ENCODE measurements around the gene CES3. TPM values are rescaled to one million over a fixed set of nuclear protein-coding genes. Genes with fewer than 3 reads are reported as not detected.
A peak's percentile ranks its signal among the peaks of the same experiment; 100 is the strongest.

Gene CES3
- total RNA-seq, 6 experiments from 2014 or later: 19.1 to 82.4 (median 35.9) TPM

DNA sequence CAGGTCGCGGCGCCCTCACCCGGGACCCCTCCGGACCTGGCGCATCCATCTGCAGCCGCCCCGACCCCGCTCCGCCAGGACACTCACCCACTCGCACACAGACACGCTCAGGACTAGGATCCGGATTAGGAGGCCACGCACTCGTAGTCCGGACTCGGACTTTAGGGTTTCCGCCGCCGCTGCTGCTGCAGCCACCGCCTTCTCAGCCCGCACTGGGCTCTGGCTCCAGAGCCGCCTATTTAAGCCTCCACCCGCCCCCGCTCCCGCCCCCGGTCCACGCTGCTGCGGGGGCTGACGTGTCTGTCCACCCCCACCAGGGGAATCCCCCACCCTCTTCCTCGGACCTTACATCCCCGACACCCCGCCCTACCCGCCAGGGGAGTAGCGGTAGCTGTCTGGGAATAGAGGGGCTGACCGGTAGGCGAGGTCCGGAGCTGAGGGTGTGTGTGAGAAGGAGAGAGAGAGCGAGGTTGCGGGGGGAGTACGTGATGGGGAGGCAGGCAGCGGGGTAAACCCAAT lies 35.7 kb upstream of the CES3 start, which contains the start of gene RRAD:
RRAD (minus strand) TSS at position 214 of the 519 bp plus-strand sequence. CDS start 356 bp downstream, outside the sequence.
- ATAC-seq: peak in 3 of 4 donors; percentile 3 to 17 (median 4)

DNA sequence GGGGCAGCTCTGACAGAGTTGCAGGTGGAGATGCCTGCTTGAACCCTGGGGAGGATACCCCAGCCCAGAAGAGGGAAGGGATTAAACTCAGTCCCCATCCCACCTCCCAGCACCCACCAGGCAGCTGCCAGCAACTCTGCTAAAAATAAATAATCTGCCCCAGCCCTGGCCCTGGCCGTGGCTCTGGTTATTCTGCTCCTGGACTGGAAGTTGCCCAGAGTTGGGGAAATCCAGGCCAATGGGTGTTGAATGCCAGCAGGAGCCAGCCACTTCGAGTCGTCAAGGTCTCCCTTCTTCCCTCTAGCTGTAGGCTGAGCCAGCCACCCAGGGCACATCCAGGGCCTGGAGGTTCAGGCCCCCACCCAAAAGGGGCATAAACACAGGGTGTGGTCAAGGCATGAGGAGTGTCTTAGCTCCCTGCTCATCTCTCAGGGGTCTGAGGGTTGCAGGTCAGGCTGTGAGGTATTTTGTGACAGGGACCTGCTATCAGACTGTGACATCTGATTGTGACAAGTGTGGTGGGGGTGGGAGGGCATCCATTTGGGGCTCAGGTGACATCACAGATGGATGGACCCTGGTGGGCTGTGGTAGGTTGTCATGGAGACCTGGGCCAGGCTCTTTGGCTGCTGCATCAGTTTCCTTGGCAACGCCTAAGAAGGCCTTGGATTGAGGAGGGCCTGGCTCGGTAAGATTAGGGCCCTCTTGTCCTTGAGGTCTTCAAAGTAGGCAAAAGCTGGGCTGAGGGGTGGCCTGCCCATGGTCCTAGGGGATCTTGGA lies 34.7 kb upstream of the CES3 start:
- intact Hi-C loops (cut with DNase I): no loop called here
- H3K27me3 ChIP-seq: no peaks in the 10 kb centered on the region
- peaks cover 0 to 12% (median 2%) of the 10 kb centered on the region in 4 donors for H3K4me1 ChIP-seq
- no peaks in the 10 kb centered on the region for H3K9me3 ChIP-seq
- H3K36me3 ChIP-seq: no peaks in the 10 kb centered on the region
- DNase-seq (no peak), ATAC-seq (peak in 2 of 4 donors; percentile 10 to 41)
- no peak overlapping the region for H3K4me3 ChIP-seq
- 14% methylated on average over 1 of the region's 5 CpGs for WGBS (ENCODE audit: insufficient coverage, low coverage, low lambda C conversion rate, missing lambda C conversion rate)
- TF ChIP-seq POLR2A (IDR thresholded peaks at IDR 0.05): no peak
- TF ChIP-seq, protein P1, sequence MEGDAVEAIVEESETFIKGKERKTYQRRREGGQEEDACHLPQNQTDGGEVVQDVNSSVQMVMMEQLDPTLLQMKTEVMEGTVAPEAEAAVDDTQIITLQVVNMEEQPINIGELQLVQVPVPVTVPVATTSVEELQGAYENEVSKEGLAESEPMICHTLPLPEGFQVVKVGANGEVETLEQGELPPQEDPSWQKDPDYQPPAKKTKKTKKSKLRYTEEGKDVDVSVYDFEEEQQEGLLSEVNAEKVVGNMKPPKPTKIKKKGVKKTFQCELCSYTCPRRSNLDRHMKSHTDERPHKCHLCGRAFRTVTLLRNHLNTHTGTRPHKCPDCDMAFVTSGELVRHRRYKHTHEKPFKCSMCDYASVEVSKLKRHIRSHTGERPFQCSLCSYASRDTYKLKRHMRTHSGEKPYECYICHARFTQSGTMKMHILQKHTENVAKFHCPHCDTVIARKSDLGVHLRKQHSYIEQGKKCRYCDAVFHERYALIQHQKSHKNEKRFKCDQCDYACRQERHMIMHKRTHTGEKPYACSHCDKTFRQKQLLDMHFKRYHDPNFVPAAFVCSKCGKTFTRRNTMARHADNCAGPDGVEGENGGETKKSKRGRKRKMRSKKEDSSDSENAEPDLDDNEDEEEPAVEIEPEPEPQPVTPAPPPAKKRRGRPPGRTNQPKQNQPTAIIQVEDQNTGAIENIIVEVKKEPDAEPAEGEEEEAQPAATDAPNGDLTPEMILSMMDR (IDR thresholded peaks at IDR 0.05): no peak
- no peak overlapping the region for H3K27ac ChIP-seq

More for the DNA sequence above, 35.7 kb upstream of the CES3 start, which contains the start of gene RRAD:
- H3K36me3 ChIP-seq: no peaks in the 10 kb centered on the region
- intact Hi-C loops (cut with DNase I): no loop called here
- H3K27ac ChIP-seq: no peak within 1 kb of the TSS
- no peaks in the 10 kb centered on the region for H3K9me3 ChIP-seq
- H3K4me3 ChIP-seq: peak within 1 kb of the TSS in 2 of 3 donors; percentile 29 to 32
- no peaks in the 10 kb centered on the region for H3K27me3 ChIP-seq
- peaks cover 0 to 8% (median 1%) of the 10 kb centered on the region in 4 donors for H3K4me1 ChIP-seq
- no peak for TF ChIP-seq POLR2A (IDR thresholded peaks at IDR 0.05)
- TF ChIP-seq, protein P1 (IDR thresholded peaks at IDR 0.05): no peak
- no peak for DNase-seq
- WGBS (ENCODE audit: insufficient coverage, low coverage, low lambda C conversion rate, missing lambda C conversion rate): 23% methylated on average over 9 of the region's 42 CpGs

DNA sequence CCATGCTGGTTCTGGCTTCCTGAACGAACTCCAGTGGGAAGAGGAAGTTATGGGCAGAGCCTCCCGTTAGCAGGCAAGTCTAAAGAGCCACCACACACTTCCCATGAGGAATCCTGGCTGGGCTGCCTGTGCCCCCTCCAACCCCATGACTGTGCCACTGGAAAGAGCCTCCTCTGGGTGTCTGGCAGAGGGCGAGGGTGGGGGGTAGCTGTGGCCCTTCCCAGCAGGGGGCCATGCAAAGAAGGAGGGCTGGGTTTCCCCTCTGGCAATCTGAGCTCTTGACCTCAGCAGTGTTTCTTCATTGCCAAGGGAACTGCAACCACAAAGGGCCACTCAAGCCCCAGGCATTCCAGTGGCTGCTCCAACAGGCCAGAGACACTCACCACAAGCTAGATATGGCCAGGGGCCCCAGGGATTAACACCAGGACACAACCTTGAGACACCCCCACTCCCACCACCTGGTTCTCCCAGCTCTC lies 34.1 kb upstream of the CES3 start:
- Histone ChIP-seq H3K27ac (no peak overlapping the region), H3K9me3 (no peaks in the 10 kb centered on the region), H3K4me1 (peaks cover 0 to 12% (median 2%) of the 10 kb centered on the region in 4 donors), H3K4me3 (no peak overlapping the region), H3K36me3 (no peaks in the 10 kb centered on the region), H3K27me3 (no peaks in the 10 kb centered on the region)
- no peak for DNase-seq
- WGBS (ENCODE audit: insufficient coverage, low coverage, low lambda C conversion rate, missing lambda C conversion rate): no CpG with 5 or more reads among the region's 3 CpGs
- intact Hi-C loops (cut with DNase I): no loop called here
- TF ChIP-seq, protein P1 (IDR thresholded peaks at IDR 0.05): no peak
- TF ChIP-seq POLR2A (IDR thresholded peaks at IDR 0.05): no peak
- ATAC-seq: no peak

DNA sequence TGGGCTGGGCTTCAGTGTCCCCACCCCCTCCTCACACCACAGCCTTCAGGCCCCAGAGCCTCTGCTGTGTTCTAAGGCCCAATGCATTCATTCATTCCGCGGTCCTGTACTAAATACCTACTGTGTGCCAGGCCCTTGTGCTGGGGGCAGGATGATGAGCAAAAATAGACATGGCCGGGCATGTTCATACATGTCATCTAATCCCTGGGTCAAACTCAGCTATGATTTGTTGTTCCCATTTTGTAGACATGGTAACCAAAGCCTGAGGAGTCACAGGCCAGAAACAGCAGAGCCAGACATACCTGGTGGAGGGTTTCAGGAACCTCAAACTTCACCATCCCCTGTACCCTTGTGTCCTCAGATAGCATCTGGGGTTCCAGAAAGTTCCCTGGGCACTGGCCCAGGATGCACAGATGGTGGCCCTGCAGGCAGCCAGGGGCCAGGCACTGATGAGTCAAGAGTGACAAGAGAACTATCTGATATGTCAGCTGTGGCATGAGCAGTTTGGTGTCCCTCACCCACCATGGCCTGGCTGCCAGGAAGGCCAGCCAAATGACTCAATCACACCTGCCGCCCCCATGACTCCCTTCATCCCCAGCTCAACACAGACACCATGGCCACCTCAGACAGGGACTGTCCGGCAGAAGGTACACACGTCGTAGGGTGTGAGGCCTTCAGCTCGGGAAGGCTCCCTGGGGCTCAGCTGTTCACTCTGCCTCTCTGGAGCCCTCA lies 33.0 kb upstream of the CES3 start:
- no peak overlapping the region for H3K4me3 ChIP-seq
- WGBS (ENCODE audit: insufficient coverage, low coverage, low lambda C conversion rate, missing lambda C conversion rate): 57% methylated on average over 1 of the region's 8 CpGs
- DNase-seq: peak in 1 of 3 donors; percentile 60
- TF ChIP-seq, protein P1 (IDR thresholded peaks at IDR 0.05): no peak
- no peak for TF ChIP-seq POLR2A (IDR thresholded peaks at IDR 0.05)
- no peak overlapping the region for H3K27ac ChIP-seq
- H3K36me3 ChIP-seq: no peaks in the 10 kb centered on the region
- no peaks in the 10 kb centered on the region for H3K9me3 ChIP-seq
- peaks cover 0 to 12% (median 5%) of the 10 kb centered on the region in 4 donors for H3K4me1 ChIP-seq
- ATAC-seq: peak in 1 of 4 donors; percentile 35
- no peaks in the 10 kb centered on the region for H3K27me3 ChIP-seq
- intact Hi-C loops (cut with DNase I): no loop called here
